Adrenal gland (tissue), 12 donors: ENCODE measurements around the gene NOVA1. TPM values are rescaled to one million over a fixed set of nuclear protein-coding genes. Genes with fewer than 3 reads are reported as not detected.
A peak's percentile ranks its signal among the peaks of the same experiment; 100 is the strongest.

Experiments
- DNase-seq, 7 donors: peaks; one replicate each; pipeline ENCODE4 v3.0.0-alpha.2; 2019 to 2020
- H3K27ac ChIP-seq, 5 donors: fragments of 200-600 bp; sonication (generic) in 4 of 5; 1 replicate in 3 of 5; 2 replicates in 2 of 5; pipeline versions ENCODE4 v1.5.1 to v1.8.0; 2016 to 2020; ENCODE audit warnings: mild to moderate bottlenecking in 1 of 5
- H3K27me3 ChIP-seq: fragments of 200-600 bp; 2 replicates; pipeline ENCODE4 v1.8.0; 2021
- H3K36me3 ChIP-seq, 2 donors: fragments of 200-600 bp; replicated peaks in 1 of 2; 1 replicate in 1 of 2; 2 replicates in 1 of 2; pipeline versions ENCODE4 v1.5.1 to v1.8.0; 2018 to 2022
- H3K4me1 ChIP-seq, 2 donors: fragments of 200-600 bp; replicated peaks in 1 of 2; 1 replicate in 1 of 2; 2 replicates in 1 of 2; pipeline versions ENCODE4 v1.5.1 to v1.8.0; 2018 to 2021
- H3K4me3 ChIP-seq, 4 donors: fragments of 200-600 bp; sonication (generic) in 3 of 4; one replicate each; pipeline ENCODE4 v1.5.1; 2016 to 2018
- H3K9me3 ChIP-seq, 3 donors: fragments of 200-600 bp; sonication (generic) in 1 of 3; replicated peaks in 1 of 3; 1 replicate in 2 of 3; 2 replicates in 1 of 3; pipeline versions ENCODE4 v1.5.1 to v1.8.0; 2016 to 2021
- CTCF ChIP-seq, 6 experiments: fragments of 450-650 bp in 4 of 6; fragments of 200-600 bp in 2 of 6; sonication (generic) in 1 of 6; IDR thresholded peaks; 1 replicate in 5 of 6; 2 replicates in 1 of 6; pipeline versions ENCODE4 v1.5.1 to v1.8.0; 2016 to 2021; ENCODE audit warnings: antibody characterized with exemption in 6 of 6, mild to moderate bottlenecking in 2 of 6, moderate library complexity in 1 of 6
- POLR2A ChIP-seq, 2 donors: fragments of 450-650 bp; IDR thresholded peaks; one replicate each; pipeline ENCODE4 v1.6.1; 2017; ENCODE audit warnings: antibody characterized with exemption in 2 of 2, mild to moderate bottlenecking in 2 of 2, moderate library complexity in 1 of 2
- WGBS, 4 donors: extraction: QIAGEN DNeasy Blood & Tissue Kit in 2 of 4; methylation state at CpG; one replicate each; pipeline versions ENCODE4 v1.1.5 to v1.1.7; 2013 to 2017; 5-methylcytosine and 5-hydroxymethylcytosine counted together
- intact Hi-C, 2 donors: fragments of 100-400 bp; cut with DNase I; formaldehyde crosslinking; loops; one replicate each; pipeline versions ENCODE4 v1.14.1 to v1.15.0; 2022 to 2023
- polyA plus RNA-seq, 3 donors: library from polyadenylated mRNA; stranded (reverse); fragments of 200-250 nt in 2 of 3; fragments of 350-450 nt in 1 of 3; fragmentation: Illumina TruSeq in 1 of 3; extraction: RNeasy Lipid Tissue Mini Kit (QIAGEN cat#74804) in 1 of 3; gene quantifications; one replicate each; pipeline ENCODE4 v1.2.3, GENCODE V29; 2013 to 2014
- total RNA-seq, 9 donors: library from RNA; depleted of rRNA in 4 of 9; stranded (reverse); fragments of >200 nt in 4 of 9; fragments of 120-200 nt in 1 of 9; fragmentation: NEBNext Ultra II Directional in 1 of 9; extraction: Animal tissue kit (Norgen Biotek cat#: 25700) in 1 of 9; gene quantifications; one replicate each; pipeline versions ENCODE4 v1.1.0 to v1.2.4, GENCODE V29; 2013 to 2023
- donor health status: healthy with polysubstance abuse.
- donor health status: Bipolar disorder and iron deficiency.
- donor health status: DM: yes; HTN: yes; CAD: no.
- donor health status: DM: no; HTN: no; CAD: no.
- donor health status: DM: no; HTN: no; CAD: no.
- donor health status: DM: yes; HTN: yes; CAD: no.

The NOVA1 gene
- total and polyA plus RNA-seq, 12 donors: 0.69 to 16.6 (median 4.4) TPM

- no peaks in the 10 kb centered on the region for H3K4me1 ChIP-seq
- H3K36me3 ChIP-seq: no peaks in the 10 kb centered on the region
- intact Hi-C loops: no loop called here
- no peak for TF ChIP-seq POLR2A (IDR thresholded peaks at IDR 0.05)
- no peaks in the 10 kb centered on the region for H3K27me3 ChIP-seq
- WGBS, 4 donors: 33 to 45% (median 42%) methylated on average over 7 of the region's 7 CpGs
- no peak overlapping the region for H3K27ac ChIP-seq
- H3K4me3 ChIP-seq: no peak overlapping the region
- H3K9me3 ChIP-seq: no peaks in the 10 kb centered on the region
- no peak for DNase-seq
Measured at GRCh38 chr14:26599291-26599690, 1.5 kb upstream of the NOVA1 start.

- H3K9me3 ChIP-seq: no peaks in the 10 kb centered on the region
- WGBS, 4 donors: 1 to 3% (median 2%) methylated on average over 18 of the region's 18 CpGs
- H3K36me3 ChIP-seq: no peaks in the 10 kb centered on the region
- peak overlapping the region in 2 of 5 donors; percentile 75 to 77 for H3K27ac ChIP-seq
- H3K4me3 ChIP-seq: peak overlapping the region in 2 of 4 donors; percentile 54 to 58
- no peaks in the 10 kb centered on the region for H3K27me3 ChIP-seq
- H3K4me1 ChIP-seq: no peaks in the 10 kb centered on the region
- intact Hi-C loops: no loop called here
- DNase-seq: peak in 1 of 7 donors; percentile 7
- no peak for TF ChIP-seq CTCF (IDR thresholded peaks at IDR 0.05)
- no peak for TF ChIP-seq POLR2A (IDR thresholded peaks at IDR 0.05)
Measured at GRCh38 chr14:26598672-26599131, 869 bp upstream of the NOVA1 start.

- TF ChIP-seq POLR2A (IDR thresholded peaks at IDR 0.05) (peak in 1 of 2 donors; percentile 8), CTCF (IDR thresholded peaks at IDR 0.05) (no peak)
- WGBS, 4 donors: 0 to 2% (median 1%) methylated on average over 13 to 54 of the region's 54 CpGs
- intact Hi-C loops: no loop called here
Measured at GRCh38 chr14:26598081-26598671, 343 bp upstream of the NOVA1 start.

GRCh38 chr14:26597071-26597588, 703 bp downstream of the NOVA1 start:
- H3K9me3 ChIP-seq: no peaks in the 10 kb centered on the region
- H3K4me1 ChIP-seq: no peaks in the 10 kb centered on the region
- peak in 5 of 7 donors; percentile 1 to 30 (median 21) for DNase-seq
- intact Hi-C loops: no loop called here
- TF ChIP-seq CTCF (IDR thresholded peaks at IDR 0.05) (no peak), POLR2A (IDR thresholded peaks at IDR 0.05) (no peak)
- no peaks in the 10 kb centered on the region for H3K27me3 ChIP-seq
- peak overlapping the region in 2 of 4 donors; percentile 54 to 58 for H3K4me3 ChIP-seq
- no peaks in the 10 kb centered on the region for H3K36me3 ChIP-seq
- H3K27ac ChIP-seq: peak overlapping the region in 2 of 5 donors; percentile 62 to 77
- 0 to 2% (median 0%) methylated on average over 20 to 33 of the region's 33 CpGs for WGBS, 4 donors

More at GRCh38 chr14:26598081-26598671, 343 bp upstream of the NOVA1 start:
- peak; percentile 63 to 92 (median 80) for DNase-seq
- Histone ChIP-seq H3K36me3 (no peaks in the 10 kb centered on the region), H3K4me1 (no peaks in the 10 kb centered on the region), H3K4me3 (peak overlapping the region in 3 of 4 donors; percentile 54 to 62 (median 58)), H3K27ac (peak overlapping the region in 3 of 5 donors; percentile 58 to 77 (median 75)), H3K27me3 (no peaks in the 10 kb centered on the region), H3K9me3 (no peaks in the 10 kb centered on the region)
